T1000 (cell line): Measurements from ENCODE around the gene JMY.
A peak's percentile ranks its signal among the peaks of the same experiment; 100 is the strongest.

ENCODE experiments used
- DNase-seq: peaks from one replicate; lab custom pipeline; 2025; ENCODE audit warnings: mixed read lengths; lab: John Stamatoyannopoulos, UW

JMY gene, protein sequence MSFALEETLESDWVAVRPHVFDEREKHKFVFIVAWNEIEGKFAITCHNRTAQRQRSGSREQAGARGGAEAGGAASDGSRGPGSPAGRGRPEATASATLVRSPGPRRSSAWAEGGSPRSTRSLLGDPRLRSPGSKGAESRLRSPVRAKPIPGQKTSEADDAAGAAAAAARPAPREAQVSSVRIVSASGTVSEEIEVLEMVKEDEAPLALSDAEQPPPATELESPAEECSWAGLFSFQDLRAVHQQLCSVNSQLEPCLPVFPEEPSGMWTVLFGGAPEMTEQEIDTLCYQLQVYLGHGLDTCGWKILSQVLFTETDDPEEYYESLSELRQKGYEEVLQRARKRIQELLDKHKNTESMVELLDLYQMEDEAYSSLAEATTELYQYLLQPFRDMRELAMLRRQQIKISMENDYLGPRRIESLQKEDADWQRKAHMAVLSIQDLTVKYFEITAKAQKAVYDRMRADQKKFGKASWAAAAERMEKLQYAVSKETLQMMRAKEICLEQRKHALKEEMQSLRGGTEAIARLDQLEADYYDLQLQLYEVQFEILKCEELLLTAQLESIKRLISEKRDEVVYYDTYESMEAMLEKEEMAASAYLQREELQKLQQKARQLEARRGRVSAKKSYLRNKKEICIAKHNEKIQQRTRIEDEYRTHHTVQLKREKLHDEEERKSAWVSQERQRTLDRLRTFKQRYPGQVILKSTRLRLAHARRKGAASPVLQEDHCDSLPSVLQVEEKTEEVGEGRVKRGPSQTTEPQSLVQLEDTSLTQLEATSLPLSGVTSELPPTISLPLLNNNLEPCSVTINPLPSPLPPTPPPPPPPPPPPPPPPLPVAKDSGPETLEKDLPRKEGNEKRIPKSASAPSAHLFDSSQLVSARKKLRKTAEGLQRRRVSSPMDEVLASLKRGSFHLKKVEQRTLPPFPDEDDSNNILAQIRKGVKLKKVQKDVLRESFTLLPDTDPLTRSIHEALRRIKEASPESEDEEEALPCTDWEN

DNA sequence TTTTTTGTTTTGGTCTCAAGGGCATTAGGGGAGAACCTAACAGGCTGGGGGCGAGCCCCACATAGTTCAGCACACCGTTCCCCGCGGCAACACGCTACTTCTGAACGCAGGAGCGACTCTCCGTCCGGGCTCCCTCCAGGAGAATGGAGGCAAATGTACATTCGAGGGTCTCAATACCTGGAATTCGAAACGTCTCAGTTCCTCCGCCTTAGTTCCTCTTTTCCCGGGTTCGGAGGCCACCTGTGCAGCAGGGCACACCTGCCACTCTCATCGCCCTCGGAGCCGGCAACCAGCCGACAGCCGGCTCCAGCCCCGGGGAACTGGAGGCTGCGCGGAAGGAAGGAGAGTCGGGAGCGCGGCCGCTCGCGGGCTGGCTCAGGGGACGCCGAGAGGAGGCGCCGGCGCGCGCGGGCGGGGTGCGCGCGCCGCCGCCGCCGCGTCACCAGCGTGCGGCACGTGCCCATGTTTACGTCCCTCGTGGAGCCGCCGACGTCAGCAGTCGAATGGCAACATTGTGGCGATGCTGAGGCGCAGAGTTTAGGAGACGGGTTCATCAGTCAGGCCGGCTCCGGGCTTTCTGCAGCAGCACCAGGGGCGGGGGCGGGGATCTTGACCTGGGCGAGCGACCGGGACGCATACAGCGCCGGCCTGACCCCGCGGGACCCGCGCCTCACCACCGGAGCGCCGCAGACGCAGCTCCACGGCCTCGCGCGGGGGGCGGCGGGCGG is at the start of gene JMY:
Gene JMY, plus strand, starts transcription at position 498 of the 728 bp plus-strand sequence. CDS start 520 bp downstream, outside the sequence.
- DNase-seq: peak; percentile 58

DNA sequence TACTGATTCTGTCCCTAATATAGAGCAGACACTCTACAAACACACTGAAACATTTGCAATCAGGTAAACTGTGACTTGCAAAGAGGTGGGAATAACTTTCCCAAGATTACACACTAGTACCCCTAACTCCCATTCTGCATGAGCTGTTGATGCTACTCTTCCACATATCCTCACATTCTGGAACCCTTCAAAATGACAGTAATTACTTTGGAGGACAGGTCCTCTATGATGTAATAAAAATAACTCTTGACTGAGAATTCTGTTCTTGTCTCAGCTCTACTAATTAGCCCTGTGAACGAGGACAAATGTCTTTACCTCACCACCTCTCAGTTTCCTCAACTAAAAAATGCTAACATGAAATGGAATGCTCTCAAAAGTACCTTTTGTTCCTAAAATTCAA is 49.5 kb upstream of the JMY start:
- no peak for DNase-seq

DNA sequence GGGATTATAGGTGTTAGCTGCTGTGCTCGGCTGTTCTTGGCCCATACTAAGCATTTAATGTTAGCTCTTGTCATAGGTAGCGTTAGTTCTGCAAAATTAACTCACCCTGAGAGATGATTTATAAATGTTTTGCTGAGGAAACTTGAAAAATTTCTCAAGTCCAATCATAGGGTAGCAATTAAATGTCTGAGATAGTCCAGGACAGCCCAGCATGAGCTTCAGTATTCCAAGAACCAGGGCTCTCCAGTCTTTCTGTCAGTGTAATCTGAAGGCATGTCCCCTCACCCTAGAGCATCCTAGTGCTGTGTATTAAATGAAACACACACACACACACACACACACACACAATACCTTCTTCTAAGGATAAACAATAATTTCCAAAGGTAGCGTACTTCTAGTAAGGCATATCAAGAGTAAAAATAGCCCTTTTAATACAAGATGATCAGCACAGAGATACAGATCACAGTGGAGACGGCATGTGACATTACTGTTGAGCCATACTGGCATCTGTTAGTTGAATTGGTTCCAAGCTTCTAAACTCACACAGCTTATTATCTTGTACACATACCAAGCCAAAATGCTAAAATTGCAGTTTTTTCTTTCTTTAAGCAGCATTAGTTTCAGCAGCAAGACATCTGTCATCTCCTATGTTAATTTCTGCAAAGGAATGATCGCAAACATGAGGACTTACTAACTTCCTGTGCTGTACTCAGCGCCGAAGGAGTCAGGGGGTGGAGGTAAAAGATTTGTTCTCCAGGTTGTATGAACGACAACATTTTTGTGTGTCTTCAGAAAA is 46.3 kb upstream of the JMY start:
- no peak for DNase-seq

GRCh38 chr5:79190235-79190529 is 45.7 kb upstream of the JMY start:
- DNase-seq: no peak

GRCh38 chr5:79191457-79191856 is 44.5 kb upstream of the JMY start:
- DNase-seq: no peak

DNA sequence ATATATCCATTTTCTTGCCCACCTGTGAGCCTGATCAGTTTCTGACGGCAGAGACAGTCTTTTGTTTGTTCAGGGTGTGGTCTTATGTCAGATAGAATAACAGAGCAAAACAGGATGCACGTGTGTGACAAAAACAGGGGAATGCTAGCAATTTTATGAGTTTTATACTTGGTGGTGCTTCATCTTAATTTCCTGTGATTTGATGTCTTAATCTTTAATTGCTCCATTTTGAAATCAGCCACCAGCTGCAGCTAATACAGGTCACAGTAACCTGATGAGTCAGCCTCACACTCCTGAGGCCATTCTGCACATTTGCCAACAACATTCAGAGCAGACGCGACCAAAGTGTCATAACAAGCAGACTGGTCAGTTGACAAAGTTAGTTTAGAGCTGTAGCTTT is 42.3 kb upstream of the JMY start:
- DNase-seq: peak; percentile 11

DNA sequence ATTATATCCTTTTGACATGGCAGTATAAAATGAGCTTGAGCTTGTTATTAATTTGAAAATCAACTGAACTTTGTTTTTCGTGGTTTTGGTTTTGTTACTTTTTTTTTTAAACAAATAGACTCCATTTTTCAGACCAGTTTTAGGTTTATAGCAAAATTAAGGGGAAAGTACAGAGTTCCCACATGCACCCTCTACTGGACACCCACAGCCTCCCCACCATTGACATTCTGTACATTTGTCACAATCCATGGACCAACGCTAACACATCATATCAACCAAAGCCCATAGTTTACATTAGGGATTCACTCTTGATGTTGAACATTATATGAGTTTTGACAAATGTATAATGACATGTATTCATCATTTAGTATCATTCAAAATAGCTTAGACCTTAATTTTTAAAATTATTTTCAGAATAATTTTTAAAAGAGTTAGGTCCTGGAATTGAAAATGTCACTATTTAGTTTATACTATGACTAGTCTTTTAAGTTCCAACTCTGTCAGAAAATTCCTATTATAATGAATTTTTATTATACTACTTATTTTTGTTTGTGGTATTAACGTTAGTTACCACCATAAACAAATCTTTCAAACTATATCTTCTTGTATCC is 35.3 kb upstream of the JMY start:
- no peak for DNase-seq

DNA sequence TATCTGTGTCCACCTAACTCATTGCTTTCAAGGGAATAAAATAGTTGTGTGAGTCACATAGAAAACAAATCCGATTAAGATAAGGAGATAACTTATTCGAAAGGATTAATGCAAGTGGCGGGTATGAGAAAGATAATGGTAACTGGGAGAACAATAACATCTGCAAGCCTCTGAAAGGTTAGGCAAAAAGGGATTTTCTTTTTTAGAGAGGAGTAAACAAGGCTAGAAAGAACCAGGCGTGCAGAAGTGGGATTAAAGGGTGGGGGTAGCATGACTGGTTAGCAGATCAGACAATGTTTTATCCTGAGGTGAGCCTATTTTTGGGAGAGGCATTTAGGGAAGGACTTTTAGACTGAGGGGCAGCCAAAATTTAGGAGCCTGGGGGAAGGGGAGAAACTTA is 34.7 kb upstream of the JMY start:
- DNase-seq: no peak

DNA sequence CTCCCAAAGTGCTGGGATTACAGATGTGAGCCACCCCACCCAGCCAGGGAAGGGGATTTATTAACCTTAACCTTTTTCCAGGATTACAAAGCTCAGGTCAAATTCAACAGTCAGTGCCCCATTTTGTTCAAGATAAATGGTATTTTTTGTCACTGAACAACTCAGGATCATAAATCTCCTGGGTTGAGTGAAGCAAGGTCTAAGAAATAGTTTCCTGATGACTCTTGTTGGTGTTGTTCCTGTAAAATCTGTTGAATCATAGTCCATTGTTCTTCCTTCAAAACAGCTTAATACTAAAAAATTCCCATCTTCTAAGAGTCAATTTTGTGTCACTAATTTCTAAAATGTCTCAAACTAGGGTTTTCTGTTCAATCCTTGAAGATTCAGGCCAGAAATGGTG is 33.9 kb upstream of the JMY start:
- no peak for DNase-seq

GRCh38 chr5:79205965-79206364 is 30.0 kb upstream of the JMY start:
- DNase-seq: no peak

GRCh38 chr5:79206541-79206940 is 29.4 kb upstream of the JMY start:
- DNase-seq: no peak

- no peak for DNase-seq
Measured at GRCh38 chr5:79209505-79209904, 26.4 kb upstream of the JMY start.

DNA sequence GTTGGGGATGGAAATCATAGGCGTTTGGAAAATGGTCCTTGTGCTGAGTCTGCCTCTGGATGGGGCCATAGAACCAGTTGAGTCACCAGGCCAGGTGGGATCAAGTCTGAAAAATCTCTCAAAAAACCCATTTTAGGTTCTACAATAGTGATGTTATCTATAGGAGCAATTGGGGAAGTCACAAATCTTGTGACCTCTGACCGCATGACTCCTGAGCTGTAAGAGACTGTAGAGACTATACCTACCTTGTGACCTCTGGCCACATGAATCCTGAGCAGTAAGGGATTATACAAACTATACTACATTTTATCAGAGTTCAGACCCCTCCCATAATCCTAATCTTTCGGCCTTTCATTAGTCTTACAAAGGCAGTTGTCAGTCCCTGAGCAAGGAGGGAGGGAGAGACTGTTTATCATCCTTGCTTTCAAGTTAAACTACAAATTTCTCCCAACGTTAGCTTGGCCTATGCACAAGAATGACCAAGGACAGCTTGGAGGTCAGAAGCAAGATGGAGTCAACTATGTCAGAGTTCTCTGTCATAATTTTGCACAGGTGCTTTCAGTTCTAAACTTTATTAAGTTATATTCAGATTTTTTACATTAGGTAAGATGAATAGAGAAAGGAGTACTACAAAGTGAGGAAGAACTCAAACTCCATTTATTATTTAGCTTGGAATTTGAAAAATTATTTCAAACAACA is 11.5 kb upstream of the JMY start:
- no peak for DNase-seq

DNA sequence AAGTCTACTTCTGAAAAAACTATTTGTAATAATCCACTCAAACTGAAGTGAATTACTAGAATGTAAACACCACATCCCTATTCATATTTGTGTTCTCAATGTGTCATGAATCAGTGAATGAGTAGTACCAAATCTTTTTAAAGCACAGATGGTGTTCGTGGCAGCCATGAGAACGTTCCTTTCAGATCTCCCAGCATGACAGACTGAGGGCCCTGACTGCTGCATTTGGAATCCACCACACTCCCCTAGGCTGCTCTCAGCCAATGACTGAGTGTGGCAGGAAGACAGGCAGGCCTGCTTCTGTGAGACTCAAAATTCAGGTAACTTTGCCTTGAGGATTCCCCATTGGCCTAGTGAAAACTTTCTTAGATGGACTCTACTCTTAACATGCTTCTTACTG is 10.9 kb upstream of the JMY start:
- DNase-seq: no peak

DNA sequence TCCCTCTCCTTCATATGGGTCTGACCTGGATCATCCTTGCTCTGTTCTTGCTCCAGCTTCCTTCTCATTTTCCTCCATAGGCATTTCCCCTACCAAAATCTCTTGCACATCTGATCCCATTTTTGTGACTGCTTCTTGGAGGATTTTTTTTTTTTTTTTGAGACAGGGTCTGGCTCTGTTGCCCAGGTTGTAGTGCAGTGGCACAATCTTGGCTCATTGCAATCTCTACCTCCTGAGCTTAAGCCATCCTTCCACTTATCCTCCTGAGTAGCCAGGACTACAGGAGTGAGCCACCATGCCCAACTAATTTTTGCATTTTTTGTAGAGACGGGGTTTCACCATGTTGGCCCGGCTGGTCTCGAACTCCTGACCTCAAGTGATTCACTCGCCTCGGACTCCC is 10.5 kb upstream of the JMY start:
- DNase-seq: no peak

GRCh38 chr5:79227484-79228025 is 8.4 kb upstream of the JMY start:
- DNase-seq: no peak

DNA sequence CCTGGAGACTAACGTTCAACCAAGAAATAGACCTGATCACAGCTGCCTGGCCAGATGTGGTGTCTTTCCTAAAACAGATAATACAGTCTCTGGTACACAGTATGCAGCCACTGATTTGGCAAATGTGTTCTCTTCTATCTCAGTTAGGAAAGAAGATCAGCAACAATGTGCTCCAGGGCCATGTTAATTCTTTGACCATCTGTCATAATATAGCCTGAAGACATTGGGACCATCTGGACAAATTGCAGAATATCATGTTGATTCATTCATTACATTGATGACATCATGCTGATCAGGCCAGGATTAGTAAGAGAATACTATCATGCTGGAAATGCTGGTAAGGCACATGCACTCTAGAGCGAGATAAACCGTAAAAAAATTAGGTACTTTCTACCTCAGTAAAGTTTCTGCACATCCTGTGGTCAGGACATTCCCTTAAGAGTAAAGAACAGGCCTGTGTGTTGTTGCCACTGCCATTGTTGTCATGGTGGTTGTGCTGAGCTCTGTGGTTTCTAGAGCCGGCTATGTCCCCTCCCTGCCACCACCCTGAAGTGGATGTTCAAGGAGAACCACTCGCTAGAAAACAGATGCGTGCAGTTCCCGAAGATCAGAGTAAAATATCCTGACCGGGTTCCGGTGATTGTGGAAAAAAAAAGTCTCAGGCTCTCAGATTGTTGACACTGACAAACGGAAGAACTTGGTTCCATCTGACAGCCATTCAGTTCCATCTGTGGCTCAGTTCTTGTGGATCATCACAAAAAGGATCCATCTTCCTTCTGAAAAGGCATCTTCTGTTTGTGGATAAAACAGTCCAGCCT is 6.4 kb upstream of the JMY start:
- no peak for DNase-seq

DNA sequence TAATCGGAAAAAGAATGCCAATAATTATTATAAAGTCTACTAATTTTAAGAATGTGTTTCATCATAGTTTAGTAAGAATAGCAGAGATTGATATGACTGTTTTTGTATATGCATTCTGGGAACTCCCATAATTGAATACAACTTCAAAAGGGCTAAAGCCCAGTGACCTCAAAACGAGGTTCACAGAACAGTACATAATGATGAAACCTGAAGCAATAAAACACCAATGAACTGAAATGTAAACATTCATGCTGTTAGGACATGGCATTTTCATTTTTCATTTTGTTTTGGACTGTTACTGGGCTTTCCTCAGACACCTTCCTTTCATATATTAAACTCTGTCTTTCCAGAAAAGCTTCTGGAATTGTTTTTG is 684 bp upstream of the JMY start:
- no peak for DNase-seq

- peak; percentile 48 for DNase-seq
Measured at GRCh38 chr5:79236362-79236969, 535 bp downstream of the JMY start.
